Testis (tissue), 3 donors: ENCODE data around the gene TTC31. TPM values are rescaled to one million over a fixed set of nuclear protein-coding genes. Genes with fewer than 3 reads are reported as not detected.

Experiments used
- DNase-seq: peaks from one replicate; pipeline ENCODE4 v3.0.0-alpha.2; 2019
- H3K27ac ChIP-seq, 2 donors: fragments of 200-600 bp; sonication (generic); one replicate each; pipeline ENCODE4 v1.5.1; 2019
- H3K27me3 ChIP-seq: fragments of 200-600 bp; sonication (generic); one replicate; pipeline ENCODE4 v1.5.1; 2019
- H3K36me3 ChIP-seq: fragments of 200-600 bp; sonication (generic); one replicate; pipeline ENCODE4 v1.5.1; 2017; ENCODE audit warnings: low read depth; ENCODE audit errors: missing control alignments
- H3K4me1 ChIP-seq: fragments of 200-600 bp; sonication (generic); one replicate; pipeline ENCODE4 v1.5.1; 2019
- H3K4me3 ChIP-seq, 2 donors: fragments of 200-600 bp; sonication (generic); one replicate each; pipeline ENCODE4 v1.5.1; 2017 to 2019
- H3K9me3 ChIP-seq: fragments of 200-600 bp; sonication (generic); one replicate; pipeline ENCODE4 v1.5.1; 2017
- CTCF ChIP-seq, 3 experiments: fragments of 450-650 bp in 2 of 3; fragments of 200-600 bp in 1 of 3; sonication (generic) in 1 of 3; IDR thresholded peaks; one replicate each; pipeline ENCODE4 v1.5.1; 2016 to 2019; ENCODE audit warnings: antibody characterized with exemption in 3 of 3, mild to moderate bottlenecking in 2 of 3, moderate library complexity in 1 of 3
- POLR2A ChIP-seq: fragments of 450-650 bp; IDR thresholded peaks from one replicate; pipeline ENCODE4 v1.6.1; 2017; ENCODE audit warnings: antibody characterized with exemption, mild to moderate bottlenecking, moderate library complexity
- WGBS, 2 donors: methylation state at CpG; one replicate each; pipeline ENCODE4 v1.1.5; 2018; 5-methylcytosine and 5-hydroxymethylcytosine counted together
- intact Hi-C: fragments of 100-400 bp; cut with DNase I; formaldehyde crosslinking; loops from one replicate; pipeline ENCODE4 v1.15.1; 2023; ENCODE audit warnings: low total_unique reads
- polyA plus RNA-seq: library from polyadenylated mRNA; stranded (reverse); fragments of 350-450 nt; fragmentation: Illumina TruSeq; extraction: RNeasy Lipid Tissue Mini Kit (QIAGEN cat#74804); gene quantifications from one replicate; pipeline ENCODE4 v1.2.3, GENCODE V29; 2014; ENCODE audit warnings: low read depth, low replicate concordance; ENCODE audit not compliant: insufficient read depth
- total RNA-seq, 2 donors: library from RNA; depleted of rRNA; stranded (reverse); fragments of >200 nt; gene quantifications; one replicate each; pipeline ENCODE4 v1.2.3, GENCODE V29; 2016

Gene TTC31
- total and polyA plus RNA-seq, 3 donors from 2014 or later: 19.6 to 36.2 (median 30.1) TPM

- intact Hi-C loops: no loop called here
Measured at GRCh38 chr2:74471332-74472065, 11.4 kb upstream of the TTC31 start.

GRCh38 chr2:74472086-74472944 lies 10.6 kb upstream of the TTC31 start, which contains the start of gene MRPL53:
TSS of gene MRPL53 (minus strand) at chr2:74472680. CDS start at chr2:74472660, 20 bp downstream.
- Histone ChIP-seq H3K27me3 (no peaks in the 10 kb centered on the region), H3K36me3 (no peaks in the 10 kb centered on the region), H3K4me1 (peaks cover 12% of the 10 kb centered on the region), H3K4me3 (peak within 1 kb of the TSS; percentile 63 to 68), H3K27ac (peak within 1 kb of the TSS; percentile 6 to 79), H3K9me3 (no peaks in the 10 kb centered on the region)
- TF ChIP-seq POLR2A (no peak), CTCF (IDR thresholded peaks at IDR 0.05) (no peak)
- peak; percentile 96 for DNase-seq
- intact Hi-C loops: no loop called here
- 1% methylated on average over 42 to 66 of the region's 66 CpGs for WGBS, 2 donors

More at GRCh38 chr2:74471332-74472065, 11.4 kb upstream of the TTC31 start:
- no peak for TF ChIP-seq POLR2A
- no peak for TF ChIP-seq CTCF (IDR thresholded peaks at IDR 0.05)
- Histone ChIP-seq H3K4me3 (peak overlapping the region; percentile 63 to 68), H3K36me3 (no peaks in the 10 kb centered on the region), H3K27ac (peak overlapping the region; percentile 6 to 79), H3K9me3 (no peaks in the 10 kb centered on the region), H3K4me1 (peaks cover 12% of the 10 kb centered on the region), H3K27me3 (no peaks in the 10 kb centered on the region)
- 44 to 45% methylated on average over 16 of the region's 16 CpGs for WGBS, 2 donors
- no peak for DNase-seq

- peak overlapping the region; percentile 63 to 68 for H3K4me3 ChIP-seq
- DNase-seq: no peak
- no peaks in the 10 kb centered on the region for H3K27me3 ChIP-seq
- WGBS, 2 donors: 6 to 9% methylated on average over 7 of the region's 7 CpGs
- no peaks in the 10 kb centered on the region for H3K36me3 ChIP-seq
- H3K9me3 ChIP-seq: no peaks in the 10 kb centered on the region
- intact Hi-C loops: no loop called here
- H3K27ac ChIP-seq: peak overlapping the region; percentile 6 to 79
- TF ChIP-seq CTCF (IDR thresholded peaks at IDR 0.05) (no peak), POLR2A (no peak)
- peaks cover 12% of the 10 kb centered on the region for H3K4me1 ChIP-seq
Measured at GRCh38 chr2:74472945-74473258, 10.0 kb upstream of the TTC31 start.

GRCh38 chr2:74474481-74474880 lies 8.4 kb upstream of the TTC31 start:
- TF ChIP-seq POLR2A (no peak), CTCF (IDR thresholded peaks at IDR 0.05) (no peak)
- Histone ChIP-seq H3K4me1 (peaks cover 12% of the 10 kb centered on the region), H3K27ac (no peak overlapping the region), H3K9me3 (no peaks in the 10 kb centered on the region), H3K4me3 (no peak overlapping the region), H3K27me3 (no peaks in the 10 kb centered on the region), H3K36me3 (no peaks in the 10 kb centered on the region)
- no peak for DNase-seq
- intact Hi-C loops: no loop called here
- 84 to 85% methylated on average over 5 to 6 of the region's 6 CpGs for WGBS, 2 donors
